GM20000 (cell line): ENCODE data around the gene CLSTN2.

Source experiments
- DNase-seq: peaks from one replicate; pipeline ENCODE4 v3.0.0; 2012; ENCODE audit warnings: low spot score
- CTCF ChIP-seq: IDR thresholded peaks from 2 replicates; pipeline ENCODE4 v1.5.1; 2012; ENCODE audit warnings: mild to moderate bottlenecking, control low read depth; ENCODE audit errors: extremely low read depth, missing control alignments

CLSTN2 gene

GRCh38 chr3:140198242-140198641, 263.3 kb downstream of the CLSTN2 start:
- DNase-seq, result no peak
- TF ChIP-seq CTCF, result no peak

- TF ChIP-seq CTCF, result no peak
- no peak for DNase-seq
Measured at GRCh38 chr3:140199008-140199407, 264.0 kb downstream of the CLSTN2 start.

GRCh38 chr3:140199743-140200142, 264.8 kb downstream of the CLSTN2 start:
- DNase-seq, result no peak
- TF ChIP-seq CTCF, result no peak

GRCh38 chr3:140203510-140203909, 268.5 kb downstream of the CLSTN2 start:
- no peak for DNase-seq
- TF ChIP-seq CTCF, result no peak

- TF ChIP-seq CTCF, result no peak
Measured at GRCh38 chr3:140204271-140204984, 269.4 kb downstream of the CLSTN2 start.

GRCh38 chr3:140205598-140205997, 270.6 kb downstream of the CLSTN2 start:
- TF ChIP-seq CTCF, result no peak
- no peak for DNase-seq

More at GRCh38 chr3:140204271-140204984, 269.4 kb downstream of the CLSTN2 start:
- DNase-seq, result no peak

GRCh38 chr3:140206196-140207040, 271.4 kb downstream of the CLSTN2 start:
- no peak for DNase-seq

More at GRCh38 chr3:140206196-140207040, 271.4 kb downstream of the CLSTN2 start:
- TF ChIP-seq CTCF, result no peak
